Subcutaneous adipose tissue (tissue), 4 donors: ENCODE data around the gene LHX6. TPM values are rescaled to one million over a fixed set of nuclear protein-coding genes. Genes with fewer than 3 reads are reported as not detected.

ENCODE experiments used
- CTCF ChIP-seq: fragments of 450-650 bp; IDR thresholded peaks from one replicate; pipeline ENCODE4 v1.5.1; 2016; ENCODE audit warnings: low read depth, mild to moderate bottlenecking, control low read depth, antibody characterized with exemption, moderate library complexity
- total RNA-seq, 4 donors: library from RNA; depleted of rRNA; stranded (reverse); fragments of >200 nt; gene quantifications; one replicate each; pipeline ENCODE4 v1.1.0, GENCODE V29; 2016

LHX6 gene
- total RNA-seq, 4 donors from 2014 or later, result 3.1 to 10.1 (median 6.4) TPM

GRCh38 chr9:122179054-122179689 lies 49.6 kb downstream of the LHX6 start:
- TF ChIP-seq CTCF, result no peak

GRCh38 chr9:122176916-122177315 lies 51.8 kb downstream of the LHX6 start:
- TF ChIP-seq CTCF, result no peak

GRCh38 chr9:122173670-122174069 lies 55.1 kb downstream of the LHX6 start:
- no peak for TF ChIP-seq CTCF

GRCh38 chr9:122172131-122172530 lies 56.6 kb downstream of the LHX6 start:
- no peak for TF ChIP-seq CTCF

GRCh38 chr9:122168356-122168755 lies 60.4 kb downstream of the LHX6 start:
- TF ChIP-seq CTCF, result no peak

- TF ChIP-seq CTCF, result no peak
Measured at GRCh38 chr9:122164286-122164685, 64.5 kb downstream of the LHX6 start.

- no peak for TF ChIP-seq CTCF
Measured at GRCh38 chr9:122162415-122162814, 66.3 kb downstream of the LHX6 start.
